Measurements from ENCODE around the gene KRTAP1-3. TPM values are rescaled to one million over a fixed set of nuclear protein-coding genes. Genes with fewer than 3 reads are reported as not detected.
"Not testable (repeated sequence)": the region's sequence is repeated elsewhere in the genome, so short reads cannot be mapped to it uniquely, and the experiment has no call there.

KRTAP1-3 gene
- total RNA-seq, 1 donor from 2014 or later: not detected

GRCh38 chr17:41012326-41013120 lies 22.2 kb downstream of the KRTAP1-3 start:
- Mint-ChIP-seq H3K27ac (no peak overlapping the region), H3K27me3 (peaks cover 10% of the 10 kb centered on the region), H3K4me1 (no peaks in the 10 kb centered on the region), H3K4me3 (no peak overlapping the region), H3K36me3 (ENCODE audit: low read depth) (no peaks in the 10 kb centered on the region), H3K9me3 (no peaks in the 10 kb centered on the region)
- intact Hi-C loops (cut with micrococcal nuclease): no loop called here
- no peak for DNase-seq

DNA sequence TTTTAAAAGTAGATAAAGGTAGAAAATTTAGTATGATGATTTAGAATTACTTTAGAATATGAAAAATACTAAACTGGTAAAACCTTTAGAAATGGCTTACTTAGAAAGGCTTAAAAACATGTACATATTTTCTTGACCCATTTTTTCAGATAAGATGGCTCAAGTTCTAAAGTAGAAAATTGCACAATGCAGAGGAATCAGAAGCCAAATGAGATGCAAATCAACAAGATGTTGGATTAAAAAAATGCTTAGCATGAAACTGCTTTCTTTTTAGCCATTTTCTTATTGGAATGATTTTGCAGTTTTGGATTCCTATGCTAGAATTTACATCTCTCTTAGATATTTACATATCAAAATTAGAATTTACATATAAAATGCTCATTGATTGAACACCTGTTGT lies 24.2 kb downstream of the KRTAP1-3 start:
- no peak for DNase-seq
- intact Hi-C loops (cut with micrococcal nuclease): no loop called here
- H3K36me3 Mint-ChIP-seq (ENCODE audit: low read depth): no peaks in the 10 kb centered on the region
- no peaks in the 10 kb centered on the region for H3K9me3 Mint-ChIP-seq
- no peak overlapping the region for H3K27ac Mint-ChIP-seq
- no peaks in the 10 kb centered on the region for H3K4me1 Mint-ChIP-seq
- peaks cover 7% of the 10 kb centered on the region for H3K27me3 Mint-ChIP-seq
- no peak overlapping the region for H3K4me3 Mint-ChIP-seq

- Mint-ChIP-seq H3K36me3 (ENCODE audit: low read depth) (no peaks in the 10 kb centered on the region), H3K9me3 (no peaks in the 10 kb centered on the region), H3K27ac (no peak overlapping the region), H3K4me3 (no peak overlapping the region), H3K4me1 (no peaks in the 10 kb centered on the region), H3K27me3 (peaks cover 6% of the 10 kb centered on the region)
- intact Hi-C loops (cut with micrococcal nuclease): no loop called here
- DNase-seq: no peak
Observed at GRCh38 chr17:41009936-41010335, 24.7 kb downstream of the KRTAP1-3 start.

DNA sequence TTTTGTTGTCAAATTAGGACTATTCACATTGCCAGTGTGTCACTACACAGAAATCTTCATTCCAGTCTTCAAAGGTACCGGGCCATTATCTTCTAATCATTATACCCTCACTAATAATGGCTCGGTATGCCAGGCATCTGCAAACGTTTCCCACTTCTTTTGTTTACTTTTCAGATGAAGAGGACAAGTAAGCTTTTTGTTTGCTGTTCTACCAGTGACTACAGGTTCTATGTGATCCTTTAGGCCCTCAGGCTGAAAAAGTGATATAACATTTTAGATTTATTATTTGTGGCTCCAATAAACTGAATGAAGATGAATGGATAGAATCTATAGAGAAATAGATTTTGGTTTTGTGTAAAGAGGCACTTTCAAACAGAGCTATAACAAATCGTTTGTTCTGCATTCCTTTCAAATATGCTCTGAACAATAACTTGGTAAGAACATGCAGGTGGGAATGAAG lies 25.3 kb downstream of the KRTAP1-3 start:
- Mint-ChIP-seq H3K9me3 (no peaks in the 10 kb centered on the region), H3K27ac (no peak overlapping the region), H3K27me3 (peaks cover 6% of the 10 kb centered on the region), H3K4me1 (no peaks in the 10 kb centered on the region), H3K36me3 (ENCODE audit: low read depth) (no peaks in the 10 kb centered on the region), H3K4me3 (no peak overlapping the region)
- intact Hi-C loops (cut with micrococcal nuclease): no loop called here
- no peak for DNase-seq

- H3K36me3 Mint-ChIP-seq (ENCODE audit: low read depth): no peaks in the 10 kb centered on the region
- no peaks in the 10 kb centered on the region for H3K4me1 Mint-ChIP-seq
- peaks cover 6% of the 10 kb centered on the region for H3K27me3 Mint-ChIP-seq
- DNase-seq: no peak
- H3K9me3 Mint-ChIP-seq: no peaks in the 10 kb centered on the region
- intact Hi-C loops (cut with micrococcal nuclease): no loop called here
- H3K27ac Mint-ChIP-seq: no peak within 1 kb of the TSS
- no peak within 1 kb of the TSS for H3K4me3 Mint-ChIP-seq
Observed at GRCh38 chr17:41008811-41009210, 25.9 kb downstream of the KRTAP1-3 start, which contains the start of gene KRTAP3-1. Gene KRTAP3-1, minus strand, starts transcription at chr17:41009128. Its CDS starts 54 bp downstream, at chr17:41009074.

- H3K27me3 Mint-ChIP-seq: no peaks in the 10 kb centered on the region
Observed at GRCh38 chr17:41004397-41004796, 30.3 kb downstream of the KRTAP1-3 start.

GRCh38 chr17:41003926-41004325 lies 30.7 kb downstream of the KRTAP1-3 start:
- Mint-ChIP-seq H3K27me3 (no peaks in the 10 kb centered on the region), H3K4me1 (no peaks in the 10 kb centered on the region), H3K4me3 (no peak overlapping the region), H3K27ac (no peak overlapping the region), H3K36me3 (ENCODE audit: low read depth) (no peaks in the 10 kb centered on the region), H3K9me3 (no peaks in the 10 kb centered on the region)
- intact Hi-C loops (cut with micrococcal nuclease): no loop called here
- no peak for DNase-seq

More at GRCh38 chr17:41004397-41004796, 30.3 kb downstream of the KRTAP1-3 start:
- H3K27ac Mint-ChIP-seq: no peak overlapping the region
- H3K36me3 Mint-ChIP-seq (ENCODE audit: low read depth): no peaks in the 10 kb centered on the region
- intact Hi-C loops (cut with micrococcal nuclease): no loop called here
- H3K4me1 Mint-ChIP-seq: no peaks in the 10 kb centered on the region
- H3K4me3 Mint-ChIP-seq: no peak overlapping the region
- H3K9me3 Mint-ChIP-seq: no peaks in the 10 kb centered on the region
- DNase-seq: no peak

GRCh38 chr17:41002814-41003213 lies 31.9 kb downstream of the KRTAP1-3 start:
- Mint-ChIP-seq H3K4me3 (no peak overlapping the region), H3K27me3 (peaks cover 8% of the 10 kb centered on the region), H3K36me3 (ENCODE audit: low read depth) (no peaks in the 10 kb centered on the region), H3K4me1 (no peaks in the 10 kb centered on the region), H3K27ac (no peak overlapping the region), H3K9me3 (peaks cover 4% of the 10 kb centered on the region)
- DNase-seq: no peak
- intact Hi-C loops (cut with micrococcal nuclease): no loop called here

GRCh38 chr17:41001795-41002194 lies 32.9 kb downstream of the KRTAP1-3 start:
- peaks cover 4% of the 10 kb centered on the region for H3K9me3 Mint-ChIP-seq
- DNase-seq: no peak

DNA sequence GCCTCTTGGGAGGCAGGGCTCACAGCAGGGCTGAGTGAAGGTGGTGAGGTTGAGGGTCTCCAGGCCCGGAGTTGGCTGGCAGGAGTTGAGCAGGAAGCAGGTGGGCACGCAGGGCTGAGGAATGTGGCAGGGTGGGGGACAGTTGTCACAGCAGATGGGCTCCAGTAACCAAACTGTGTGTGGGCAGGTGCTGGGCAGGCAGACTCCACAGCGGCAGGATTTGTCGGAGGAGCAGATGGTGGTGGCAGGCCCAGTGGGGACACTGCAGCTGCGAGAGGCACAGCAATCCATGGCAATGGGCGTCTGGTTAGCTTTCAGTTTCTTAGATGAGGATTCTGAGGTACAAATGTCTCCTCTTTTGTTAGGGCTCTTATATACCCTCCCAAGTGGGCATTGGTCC lies 35.1 kb downstream of the KRTAP1-3 start, which contains the start of gene KRTAP3-2:
Gene KRTAP3-2, minus strand, starts transcription at position 344 of the 400 bp plus-strand sequence. Its CDS starts 53 bp downstream, at position 291.
- H3K27ac Mint-ChIP-seq; H3K4me1 Mint-ChIP-seq; intact Hi-C loops (cut with micrococcal nuclease); H3K9me3 Mint-ChIP-seq; H3K4me3 Mint-ChIP-seq; H3K36me3 Mint-ChIP-seq (ENCODE audit: low read depth); DNase-seq: not testable (repeated sequence)
- H3K27me3 Mint-ChIP-seq: peaks cover 24% of the 10 kb centered on the region

More at GRCh38 chr17:41001795-41002194, 32.9 kb downstream of the KRTAP1-3 start:
- intact Hi-C loops (cut with micrococcal nuclease): no loop called here
- Mint-ChIP-seq H3K4me3 (no peak overlapping the region), H3K36me3 (ENCODE audit: low read depth) (no peaks in the 10 kb centered on the region), H3K27me3 (peaks cover 17% of the 10 kb centered on the region), H3K4me1 (no peaks in the 10 kb centered on the region), H3K27ac (no peak overlapping the region)

DNA sequence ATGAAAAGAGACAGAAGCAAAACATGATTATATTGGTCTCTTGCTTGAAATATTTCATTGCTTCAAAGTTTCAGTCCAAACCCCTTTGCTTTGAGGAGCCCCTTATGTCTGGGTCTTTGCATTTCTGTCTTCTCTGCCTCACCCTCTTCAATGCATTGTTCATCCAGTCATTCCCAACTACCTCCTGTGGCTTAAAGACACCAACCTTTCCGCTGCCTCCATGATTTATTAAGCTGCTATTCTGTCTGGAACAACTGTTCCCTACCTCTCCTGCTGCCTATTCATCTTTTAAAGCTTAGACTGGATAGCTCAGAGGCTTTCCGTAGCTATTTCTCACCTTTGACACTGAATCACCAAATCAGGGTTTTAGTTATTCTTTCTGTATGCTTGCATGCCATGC lies 37.3 kb downstream of the KRTAP1-3 start:
- Mint-ChIP-seq H3K9me3 (peaks cover 4% of the 10 kb centered on the region), H3K27ac (no peak overlapping the region), H3K27me3 (peaks cover 41% of the 10 kb centered on the region), H3K36me3 (ENCODE audit: low read depth) (no peaks in the 10 kb centered on the region), H3K4me1 (no peaks in the 10 kb centered on the region), H3K4me3 (no peak overlapping the region)
- no peak for DNase-seq
- intact Hi-C loops (cut with micrococcal nuclease): no loop called here

- Mint-ChIP-seq H3K9me3 (peaks cover 4% of the 10 kb centered on the region), H3K36me3 (ENCODE audit: low read depth) (no peaks in the 10 kb centered on the region), H3K27me3 (peaks cover 44% of the 10 kb centered on the region), H3K4me1 (no peaks in the 10 kb centered on the region), H3K27ac (no peak overlapping the region), H3K4me3 (no peak overlapping the region)
- intact Hi-C loops (cut with micrococcal nuclease): no loop called here
- DNase-seq: no peak
Observed at GRCh38 chr17:40996829-40997228, 37.8 kb downstream of the KRTAP1-3 start.

DNA sequence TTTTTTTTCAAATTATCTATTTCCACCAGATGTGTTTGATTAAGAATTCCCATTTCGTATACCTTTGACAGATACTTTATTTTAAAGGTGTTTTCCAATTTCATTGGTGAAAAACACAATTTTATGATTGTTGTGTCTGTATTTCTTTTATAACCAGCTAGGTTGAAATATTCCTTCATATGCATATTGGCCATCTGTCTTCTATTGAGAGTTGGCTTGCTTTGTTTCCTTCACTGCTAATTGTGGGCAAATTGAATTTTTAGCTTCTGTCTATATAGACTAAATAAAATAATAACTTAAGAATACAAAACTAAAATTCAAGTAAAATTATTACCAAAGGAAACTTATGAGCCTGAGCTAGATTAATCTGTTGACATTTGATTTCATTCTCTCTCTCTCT lies 39.6 kb downstream of the KRTAP1-3 start:
- Mint-ChIP-seq H3K9me3 (peaks cover 4% of the 10 kb centered on the region), H3K4me1 (no peaks in the 10 kb centered on the region), H3K36me3 (ENCODE audit: low read depth) (no peaks in the 10 kb centered on the region), H3K27me3 (peaks cover 47% of the 10 kb centered on the region), H3K4me3 (no peak overlapping the region), H3K27ac (no peak overlapping the region)
- intact Hi-C loops (cut with micrococcal nuclease): no loop called here
- DNase-seq: no peak

DNA sequence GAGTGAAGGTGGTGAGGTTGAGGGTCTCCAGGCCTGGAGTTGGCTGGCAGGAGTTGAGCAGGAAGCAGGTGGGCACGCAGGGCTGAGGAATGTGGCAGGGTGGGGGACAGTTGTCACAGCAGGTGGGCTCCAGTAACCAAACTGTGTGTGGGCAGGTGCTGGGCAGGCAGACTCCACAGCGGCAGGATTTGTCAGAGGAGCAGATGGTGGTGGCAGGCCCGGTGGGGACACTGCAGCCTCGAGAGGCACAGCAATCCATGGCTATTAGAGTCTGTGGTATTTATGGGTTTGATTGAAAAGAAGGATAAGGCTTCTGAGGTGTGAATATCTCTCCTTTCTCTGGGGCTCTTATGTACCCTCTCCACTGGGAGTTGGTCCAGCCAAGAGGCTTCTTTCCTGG lies 40.8 kb downstream of the KRTAP1-3 start, which contains the start of gene KRTAP3-3:
Gene KRTAP3-3, minus strand, starts transcription at position 326 of the 400 bp plus-strand sequence. Its CDS starts 67 bp downstream, at position 259.
- no peaks in the 10 kb centered on the region for H3K36me3 Mint-ChIP-seq (ENCODE audit: low read depth)
- peaks cover 52% of the 10 kb centered on the region for H3K27me3 Mint-ChIP-seq
- intact Hi-C loops (cut with micrococcal nuclease): no loop called here
- no peaks in the 10 kb centered on the region for H3K4me1 Mint-ChIP-seq
- no peak for DNase-seq
- H3K9me3 Mint-ChIP-seq: peaks cover 3% of the 10 kb centered on the region
- no peak within 1 kb of the TSS for H3K27ac Mint-ChIP-seq
- H3K4me3 Mint-ChIP-seq: no peak within 1 kb of the TSS
